Measurements from ENCODE around the gene ALDOB. TPM values are rescaled to one million over a fixed set of nuclear protein-coding genes. Genes with fewer than 3 reads are reported as not detected.

Gene ALDOB
- total RNA-seq, 1 experiment from 2014 or later: not detected

DNA sequence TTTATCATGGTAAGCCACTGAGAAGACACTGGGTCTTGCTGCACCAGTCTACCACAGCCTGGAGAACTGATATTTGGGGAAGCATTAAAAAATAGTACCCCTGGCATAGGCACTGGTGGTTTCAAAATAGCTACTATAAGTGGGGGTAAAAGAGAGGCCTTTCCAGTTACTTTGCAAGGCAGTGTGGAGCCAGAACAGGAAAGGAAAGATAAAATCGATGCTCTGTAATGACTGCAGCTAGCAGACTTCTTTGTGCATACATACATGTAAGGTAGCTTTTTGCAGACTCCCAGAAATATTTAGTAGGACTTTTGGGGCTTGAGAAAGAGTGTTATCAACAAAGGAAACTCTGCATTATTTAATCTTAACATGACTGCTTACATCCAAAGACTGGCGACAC lies 31.3 kb upstream of the ALDOB start:
- Histone ChIP-seq H3K9ac (ENCODE audit: extremely low read depth, insufficient read length, low read length) (no peak overlapping the region), H3K23me2 (ENCODE audit: insufficient read length, low read depth, low read length, poor library complexity, severe bottlenecking) (no peaks in the 10 kb centered on the region), H3K27ac (ENCODE audit: insufficient read length, low read depth, low read length) (no peak overlapping the region), H3K18ac (ENCODE audit: insufficient read length, low read depth, low read length) (no peak overlapping the region), H2BK120ac (ENCODE audit: low read depth, low read length, poor library complexity, severe bottlenecking) (no peak overlapping the region), H4K8ac (replicated peaks; ENCODE audit: insufficient read length, low read depth, low read length) (no peak overlapping the region), H3K23ac (ENCODE audit: insufficient read length, low read depth, low read length) (no peak overlapping the region), H2AFZ (ENCODE audit: low read length) (no peak overlapping the region), H2BK12ac (ENCODE audit: insufficient read length, low read depth, low read length) (no peak overlapping the region), H3T11ph (ENCODE audit: low read length) (no peak overlapping the region), H2BK15ac (ENCODE audit: low read depth, low read length) (no peak overlapping the region), H4K91ac (ENCODE audit: insufficient read length, low read depth, low read length) (no peak overlapping the region), H2BK5ac (ENCODE audit: insufficient read length, low read length) (no peak overlapping the region), H2AK5ac (ENCODE audit: insufficient read length, low read length) (no peak overlapping the region), H3K56ac (ENCODE audit: insufficient read length, low read depth, low read length) (no peak overlapping the region), H3K14ac (ENCODE audit: insufficient read depth, low read length) (no peak overlapping the region), H3K9me3 (ENCODE audit: control insufficient read depth, low read depth, low read length) (no peaks in the 10 kb centered on the region), H3K27me3 (ENCODE audit: insufficient read depth, low read length) (no peaks in the 10 kb centered on the region), H4K5ac (ENCODE audit: insufficient read length, low read depth, low read length) (no peak overlapping the region), H3K79me2 (ENCODE audit: insufficient read depth, low read length) (no peaks in the 10 kb centered on the region), H3K4ac (ENCODE audit: low read depth, low read length) (no peak overlapping the region), H3K4me1 (ENCODE audit: insufficient read depth, low read length) (no peaks in the 10 kb centered on the region; the same call in none of the 2 replicates), H4K20me1 (ENCODE audit: control insufficient read depth, insufficient read depth, insufficient read length) (no peaks in the 10 kb centered on the region), H2BK20ac (ENCODE audit: low read depth, low read length, poor library complexity, severe bottlenecking) (no peak overlapping the region), H3K4me2 (ENCODE audit: insufficient read depth, insufficient read length, low read length) (no peak overlapping the region), H3K79me1 (ENCODE audit: insufficient read depth, low read depth, low read length, poor library complexity, severe bottlenecking) (no peaks in the 10 kb centered on the region)
- Mint-ChIP-seq H3K4me1 (peaks cover 33 to 37% of the 10 kb centered on the region in 2 experiments), H3K4me3 (no peak overlapping the region), H3K9me3 (no peaks in the 10 kb centered on the region), H3K27me3 (ENCODE audit: low read depth) (no peaks in the 10 kb centered on the region; the same call in 1 of the 2 replicates), H3K36me3 (ENCODE audit: insufficient read depth in 1 of 3, low read depth in 3 of 3) (no peaks in the 10 kb centered on the region), H3K27ac (no peak overlapping the region)
- WGBS (ENCODE audit: extremely low coverage, insufficient read length, low lambda C conversion rate): no CpG with 5 or more reads among the region's 2 CpGs
- no peak for DNase-seq
- TF ChIP-seq, protein P1, sequence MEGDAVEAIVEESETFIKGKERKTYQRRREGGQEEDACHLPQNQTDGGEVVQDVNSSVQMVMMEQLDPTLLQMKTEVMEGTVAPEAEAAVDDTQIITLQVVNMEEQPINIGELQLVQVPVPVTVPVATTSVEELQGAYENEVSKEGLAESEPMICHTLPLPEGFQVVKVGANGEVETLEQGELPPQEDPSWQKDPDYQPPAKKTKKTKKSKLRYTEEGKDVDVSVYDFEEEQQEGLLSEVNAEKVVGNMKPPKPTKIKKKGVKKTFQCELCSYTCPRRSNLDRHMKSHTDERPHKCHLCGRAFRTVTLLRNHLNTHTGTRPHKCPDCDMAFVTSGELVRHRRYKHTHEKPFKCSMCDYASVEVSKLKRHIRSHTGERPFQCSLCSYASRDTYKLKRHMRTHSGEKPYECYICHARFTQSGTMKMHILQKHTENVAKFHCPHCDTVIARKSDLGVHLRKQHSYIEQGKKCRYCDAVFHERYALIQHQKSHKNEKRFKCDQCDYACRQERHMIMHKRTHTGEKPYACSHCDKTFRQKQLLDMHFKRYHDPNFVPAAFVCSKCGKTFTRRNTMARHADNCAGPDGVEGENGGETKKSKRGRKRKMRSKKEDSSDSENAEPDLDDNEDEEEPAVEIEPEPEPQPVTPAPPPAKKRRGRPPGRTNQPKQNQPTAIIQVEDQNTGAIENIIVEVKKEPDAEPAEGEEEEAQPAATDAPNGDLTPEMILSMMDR (conservative IDR thresholded peaks at IDR 0.05): no peak
